ENCODE results near the gene KNCN. TPM values are rescaled to one million over a fixed set of nuclear protein-coding genes. Genes with fewer than 3 reads are reported as not detected.

KNCN gene
- total RNA-seq, 1 experiment from 2014 or later, result 0.12 TPM

DNA sequence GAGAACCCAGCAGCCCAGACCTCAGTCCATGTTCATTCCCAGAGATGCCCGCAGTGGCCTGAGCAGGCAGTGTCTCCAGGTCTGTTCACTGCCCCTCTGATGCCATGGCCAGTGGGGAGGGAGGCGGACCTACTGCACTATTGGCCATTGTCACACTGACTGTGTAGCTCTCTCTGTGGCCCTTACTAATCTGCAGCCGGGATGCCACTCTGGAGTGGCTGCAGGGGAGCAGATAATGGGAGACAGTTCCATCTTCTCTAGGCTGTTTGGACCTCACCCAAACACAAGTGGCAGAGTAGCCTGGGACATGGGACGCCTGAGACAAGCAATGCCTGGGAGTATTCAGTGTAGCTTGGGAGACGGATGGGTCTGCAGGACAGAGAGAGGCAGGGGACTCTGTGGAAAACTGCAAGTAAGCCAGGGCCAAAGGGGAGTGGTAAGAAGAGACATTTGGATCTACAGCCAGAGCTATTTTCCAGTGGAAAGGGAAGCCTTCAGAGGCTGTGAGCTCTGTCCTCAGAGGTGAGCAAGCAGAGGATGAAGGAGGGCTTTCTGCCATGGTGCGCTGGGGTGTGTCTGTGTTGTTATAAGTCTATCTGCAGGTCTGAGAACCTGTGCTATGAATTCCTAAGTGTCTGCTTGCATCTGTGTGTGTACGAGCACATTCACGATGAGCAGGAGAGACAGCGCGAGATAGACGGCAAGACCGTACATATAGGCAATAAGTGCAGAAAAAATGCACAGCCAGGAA lies 35.1 kb downstream of the KNCN start:
- peaks cover 15% of the 10 kb centered on the region for H3K4me1 ChIP-seq
- no peak for DNase-seq

GRCh38 chr1:46515576-46515975 lies 35.9 kb downstream of the KNCN start:
- Histone ChIP-seq H3K27me3 (peaks cover 34% of the 10 kb centered on the region; the same call in 1 of the 2 replicates), H3K36me3 (no peaks in the 10 kb centered on the region), H3K9me3 (replicated peaks) (no peaks in the 10 kb centered on the region), H3K27ac (no peak overlapping the region), H3K4me3 (no peak overlapping the region), H3K4me1 (peaks cover 10% of the 10 kb centered on the region)
- no peak for DNase-seq

More for the DNA sequence above, 35.1 kb downstream of the KNCN start:
- Histone ChIP-seq H3K4me3 (no peak overlapping the region), H3K27me3 (peaks cover 28% of the 10 kb centered on the region; the same call in 1 of the 2 replicates), H3K36me3 (no peaks in the 10 kb centered on the region), H3K9me3 (replicated peaks) (no peaks in the 10 kb centered on the region), H3K27ac (no peak overlapping the region)

DNA sequence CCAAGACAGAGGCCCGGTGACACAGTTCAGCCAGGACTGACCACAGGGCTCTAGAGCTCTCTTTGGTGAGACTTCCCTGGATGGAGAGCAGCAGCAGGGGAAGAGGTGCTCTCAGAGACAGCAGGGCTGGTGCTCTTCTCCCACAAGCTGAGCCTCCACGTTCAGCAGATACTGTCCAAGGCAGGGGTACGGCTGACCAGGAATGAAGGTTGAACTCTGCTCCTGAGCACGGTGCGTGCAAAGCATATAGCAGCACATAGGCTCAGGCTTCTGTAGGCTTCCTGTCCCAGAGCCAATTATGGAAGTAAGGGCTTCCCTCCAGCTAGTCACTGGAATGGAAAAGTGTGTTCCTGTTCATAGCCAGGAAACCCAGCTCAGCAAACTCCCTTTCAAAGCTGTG lies 37.9 kb downstream of the KNCN start:
- peaks cover 36% of the 10 kb centered on the region; the same call in 1 of the 2 replicates for H3K27me3 ChIP-seq
- no peak overlapping the region for H3K27ac ChIP-seq
- no peaks in the 10 kb centered on the region for H3K36me3 ChIP-seq
- H3K9me3 ChIP-seq (replicated peaks), result no peaks in the 10 kb centered on the region
- no peak for DNase-seq
- no peaks in the 10 kb centered on the region for H3K4me1 ChIP-seq
- no peak overlapping the region for H3K4me3 ChIP-seq

DNA sequence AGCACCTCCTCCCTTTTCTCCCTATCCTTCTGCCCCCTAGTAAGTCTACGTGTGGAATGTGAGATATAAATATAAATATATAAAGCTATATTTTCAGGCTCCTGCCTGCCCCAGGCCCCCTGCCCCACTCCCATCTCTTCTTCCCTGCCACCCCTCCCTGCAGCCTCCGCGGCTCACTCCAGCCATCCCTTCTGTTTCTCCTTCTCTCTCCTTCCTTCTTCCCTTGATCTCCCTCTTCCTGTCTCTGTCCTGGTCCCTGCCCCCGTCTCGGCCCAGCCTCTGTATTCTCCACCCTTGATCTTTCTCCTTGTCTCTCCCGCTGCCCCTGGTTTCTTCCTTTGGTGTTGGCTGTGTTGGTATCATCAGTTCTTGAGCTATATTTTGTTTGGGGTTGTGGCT lies 38.7 kb downstream of the KNCN start:
- peaks cover 36% of the 10 kb centered on the region; the same call in 1 of the 2 replicates for H3K27me3 ChIP-seq

DNA sequence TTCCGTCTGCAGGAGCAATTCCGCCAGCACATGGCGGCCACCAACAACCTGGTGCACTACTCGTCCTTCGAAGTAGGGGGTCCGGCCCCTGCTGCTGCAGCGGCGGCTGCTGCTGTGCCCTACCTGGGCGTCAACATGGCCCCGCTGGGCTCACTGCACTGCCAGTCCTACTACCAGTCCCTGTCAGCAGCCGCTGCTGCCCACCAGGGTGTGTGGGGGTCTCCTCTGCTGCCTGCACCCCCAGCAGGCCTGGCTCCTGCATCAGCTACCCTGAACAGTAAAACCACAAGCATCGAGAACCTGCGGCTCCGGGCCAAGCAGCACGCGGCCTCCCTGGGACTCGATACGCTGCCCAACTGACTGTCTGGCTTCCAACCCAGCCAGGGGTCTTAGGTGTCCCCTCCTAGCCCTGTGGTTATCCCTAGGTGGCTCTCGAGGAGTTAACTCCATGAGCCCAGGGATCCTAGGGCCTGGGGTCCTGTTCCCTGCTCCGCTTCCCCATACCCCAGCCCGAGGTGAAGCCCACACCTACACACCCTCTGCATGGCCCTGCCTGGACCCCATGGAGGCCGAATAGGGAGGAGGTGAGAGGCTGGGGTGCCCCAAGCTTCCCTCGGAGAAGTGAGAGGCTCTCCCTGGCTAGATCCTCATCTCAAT lies 39.2 kb downstream of the KNCN start:
- Histone ChIP-seq H3K36me3 (no peaks in the 10 kb centered on the region), H3K27me3 (peaks cover 33% of the 10 kb centered on the region; the same call in 1 of the 2 replicates), H3K4me3 (no peak overlapping the region), H3K27ac (no peak overlapping the region), H3K4me1 (no peaks in the 10 kb centered on the region), H3K9me3 (replicated peaks) (no peaks in the 10 kb centered on the region)
- DNase-seq, result no peak

More for the DNA sequence above, 38.7 kb downstream of the KNCN start:
- no peak overlapping the region for H3K27ac ChIP-seq
- H3K4me3 ChIP-seq, result no peak overlapping the region
- no peak for DNase-seq
- H3K9me3 ChIP-seq (replicated peaks), result no peaks in the 10 kb centered on the region
- no peaks in the 10 kb centered on the region for H3K36me3 ChIP-seq
- H3K4me1 ChIP-seq, result no peaks in the 10 kb centered on the region

- Histone ChIP-seq H3K36me3 (no peaks in the 10 kb centered on the region), H3K4me1 (no peaks in the 10 kb centered on the region), H3K27me3 (peaks cover 30% of the 10 kb centered on the region; the same call in 1 of the 2 replicates), H3K27ac (no peak overlapping the region), H3K9me3 (replicated peaks) (no peaks in the 10 kb centered on the region), H3K4me3 (no peak overlapping the region)
- DNase-seq, result no peak
Observed at GRCh38 chr1:46510998-46511365, 40.5 kb downstream of the KNCN start.

- H3K9me3 ChIP-seq (replicated peaks), result no peaks in the 10 kb centered on the region
- no peaks in the 10 kb centered on the region for H3K36me3 ChIP-seq
- H3K4me3 ChIP-seq, result no peak overlapping the region
- peaks cover 30% of the 10 kb centered on the region; the same call in 1 of the 2 replicates for H3K27me3 ChIP-seq
- H3K4me1 ChIP-seq, result no peaks in the 10 kb centered on the region
- DNase-seq, result no peak
- no peak overlapping the region for H3K27ac ChIP-seq
Observed at GRCh38 chr1:46510341-46510997, 41.0 kb downstream of the KNCN start.

GRCh38 chr1:46508757-46509156 lies 42.7 kb downstream of the KNCN start:
- no peak overlapping the region for H3K27ac ChIP-seq
- peaks cover 18% of the 10 kb centered on the region; the same call in 1 of the 2 replicates for H3K27me3 ChIP-seq
- no peak overlapping the region for H3K4me3 ChIP-seq
- no peaks in the 10 kb centered on the region for H3K36me3 ChIP-seq
- no peak for DNase-seq
- H3K4me1 ChIP-seq, result no peaks in the 10 kb centered on the region
- no peaks in the 10 kb centered on the region for H3K9me3 ChIP-seq (replicated peaks)

DNA sequence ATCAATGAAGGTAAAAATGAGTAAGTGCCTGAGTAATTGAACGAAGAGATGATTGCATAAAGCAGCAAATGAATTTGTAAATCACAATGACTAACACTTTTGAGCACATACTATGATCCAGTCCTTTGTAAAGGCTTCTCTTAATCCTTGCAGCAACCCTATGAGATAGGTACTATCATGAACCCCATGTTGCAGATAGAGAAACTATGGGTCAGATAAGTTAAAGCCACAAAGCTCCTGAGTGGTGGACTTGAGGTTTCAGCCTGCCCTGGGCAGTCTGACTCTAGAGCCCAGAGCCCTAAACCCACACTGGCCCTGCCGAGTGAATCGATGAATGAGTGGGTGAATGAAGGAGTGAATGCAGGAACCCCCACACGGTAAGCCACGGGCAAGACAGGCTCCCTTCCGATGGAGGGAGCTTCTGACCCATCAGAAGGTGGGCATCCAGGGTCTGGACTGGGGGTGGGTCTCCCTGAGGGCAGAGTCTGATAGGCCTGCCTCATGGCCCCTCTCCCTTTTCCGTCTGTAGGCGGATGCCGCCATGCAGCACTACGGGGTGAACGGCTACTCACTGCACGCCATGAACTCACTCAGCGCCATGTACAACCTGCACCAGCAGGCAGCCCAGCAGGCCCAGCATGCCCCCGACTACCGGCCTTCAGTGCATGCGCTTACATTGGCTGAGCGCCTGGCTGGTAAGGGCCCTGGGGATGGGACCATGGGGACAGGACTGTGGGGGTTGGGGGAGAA lies 44.8 kb downstream of the KNCN start:
- H3K4me1 ChIP-seq, result no peaks in the 10 kb centered on the region
- H3K4me3 ChIP-seq, result no peak overlapping the region
- DNase-seq, result no peak

GRCh38 chr1:46503421-46503820 lies 48.0 kb downstream of the KNCN start:
- Histone ChIP-seq H3K27ac (no peak overlapping the region), H3K36me3 (no peaks in the 10 kb centered on the region), H3K4me3 (no peak overlapping the region), H3K27me3 (0 out of 2 replicates have a peak, but pooled peaks cover 8% of the 10 kb centered on the region), H3K9me3 (replicated peaks) (no peaks in the 10 kb centered on the region), H3K4me1 (no peaks in the 10 kb centered on the region)
- no peak for DNase-seq

More for the DNA sequence above, 44.8 kb downstream of the KNCN start:
- Histone ChIP-seq H3K9me3 (replicated peaks) (no peaks in the 10 kb centered on the region), H3K36me3 (no peaks in the 10 kb centered on the region), H3K27me3 (0 out of 2 replicates have a peak, but pooled peaks cover 8% of the 10 kb centered on the region), H3K27ac (no peak overlapping the region)

DNA sequence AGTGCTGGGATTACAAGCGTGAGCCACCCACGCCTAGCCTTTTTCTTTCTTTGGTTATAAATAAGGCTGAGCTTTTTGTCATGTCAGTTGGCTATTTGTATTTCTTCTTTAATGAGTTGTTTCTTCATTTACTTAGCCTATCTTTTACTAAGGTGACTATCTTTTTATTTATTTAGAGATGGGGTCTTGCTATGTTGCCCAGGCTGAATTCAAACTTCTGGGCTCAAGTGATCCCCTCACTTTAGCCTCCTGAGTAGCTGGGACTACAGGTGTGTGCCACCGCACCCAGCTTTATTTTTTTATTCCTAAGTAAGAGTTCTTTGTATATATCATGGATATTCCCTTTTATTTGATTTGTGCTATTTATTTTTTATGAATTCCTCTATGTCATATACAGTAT lies 49.9 kb downstream of the KNCN start:
- Histone ChIP-seq H3K9me3 (replicated peaks) (no peaks in the 10 kb centered on the region), H3K27me3 (peaks cover 17% of the 10 kb centered on the region; the same call in 1 of the 2 replicates), H3K4me3 (no peak overlapping the region), H3K36me3 (no peaks in the 10 kb centered on the region), H3K4me1 (no peaks in the 10 kb centered on the region), H3K27ac (no peak overlapping the region)
- DNase-seq, result no peak

DNA sequence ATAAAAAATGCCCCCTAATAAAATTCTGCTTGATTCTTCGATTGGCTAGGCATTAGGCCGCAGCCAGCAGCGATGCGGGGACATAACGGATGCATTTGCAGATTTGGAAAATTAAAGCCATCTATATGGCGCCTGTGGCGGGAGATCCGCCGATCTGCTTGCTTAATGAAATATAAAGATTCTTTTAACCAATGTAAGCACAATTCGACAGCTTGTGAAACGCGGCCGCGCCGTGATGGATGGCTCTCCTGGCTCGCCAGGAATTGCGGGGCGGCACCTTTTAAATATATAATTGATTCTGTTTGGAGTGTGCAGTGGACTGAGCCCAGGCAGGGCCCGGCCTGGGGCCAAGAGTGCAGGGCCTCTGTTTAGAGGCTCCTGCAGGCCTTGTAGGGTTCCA lies 53.8 kb downstream of the KNCN start:
- no peaks in the 10 kb centered on the region for H3K4me1 ChIP-seq
- H3K36me3 ChIP-seq, result no peaks in the 10 kb centered on the region
- no peak overlapping the region for H3K4me3 ChIP-seq
- H3K9me3 ChIP-seq (replicated peaks), result no peaks in the 10 kb centered on the region
- H3K27ac ChIP-seq, result no peak overlapping the region
- DNase-seq, result no peak
- H3K27me3 ChIP-seq, result peaks cover 31% of the 10 kb centered on the region

DNA sequence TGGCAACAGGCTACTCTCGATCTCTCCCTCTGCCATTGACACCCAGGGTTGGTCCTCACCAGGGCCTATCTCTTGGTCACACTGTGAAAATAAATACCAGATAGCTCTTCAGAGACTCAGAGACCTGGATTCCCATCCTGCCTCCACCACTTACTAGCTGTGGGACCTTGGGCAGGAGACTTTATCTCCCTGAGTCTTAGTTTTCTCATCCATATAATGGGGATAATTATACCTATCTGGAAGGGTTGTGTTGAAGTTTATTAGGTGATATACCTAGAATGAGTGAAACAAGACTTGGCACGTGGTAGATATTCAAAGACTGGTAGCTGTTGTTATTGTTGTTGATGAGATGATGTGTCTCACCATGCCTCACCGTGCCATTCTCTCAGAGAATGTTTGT lies 54.4 kb downstream of the KNCN start:
- DNase-seq, result no peak
- H3K27me3 ChIP-seq, result peaks cover 33% of the 10 kb centered on the region

GRCh38 chr1:46496505-46496904 lies 54.9 kb downstream of the KNCN start:
- Histone ChIP-seq H3K27ac (no peak overlapping the region), H3K36me3 (no peaks in the 10 kb centered on the region), H3K27me3 (peaks cover 38% of the 10 kb centered on the region), H3K9me3 (replicated peaks) (no peaks in the 10 kb centered on the region), H3K4me1 (no peaks in the 10 kb centered on the region), H3K4me3 (no peak overlapping the region)
- DNase-seq, result no peak

More for the DNA sequence above, 54.4 kb downstream of the KNCN start:
- no peak overlapping the region for H3K27ac ChIP-seq
- H3K4me3 ChIP-seq, result no peak overlapping the region
- H3K36me3 ChIP-seq, result no peaks in the 10 kb centered on the region
- no peaks in the 10 kb centered on the region for H3K4me1 ChIP-seq
- H3K9me3 ChIP-seq (replicated peaks), result no peaks in the 10 kb centered on the region
